GM12864 (cell line): ENCODE measurements around the gene PKP1.
"Not testable (repeated sequence)": the region's sequence is repeated elsewhere in the genome, so short reads cannot be mapped to it uniquely, and the experiment has no call there.

ENCODE experiments used
- DNase-seq: peaks from one replicate; pipeline ENCODE4 v3.0.0-alpha.2; 2011; ENCODE audit warnings: low read depth
- H3K4me3 ChIP-seq: 2 replicates; pipeline ENCODE4 v1.5.1; 2011; ENCODE audit warnings: mild to moderate bottlenecking, low read depth, low read length, control low read depth
- TF ChIP-seq, protein P1 (sequence below): IDR thresholded peaks from 2 replicates; pipeline ENCODE4 v1.5.1; 2011; ENCODE audit warnings: low read depth, mild to moderate bottlenecking, moderate library complexity, low read length, control low read depth, inconsistent platforms; ENCODE audit errors: missing control alignments

PKP1 gene

DNA sequence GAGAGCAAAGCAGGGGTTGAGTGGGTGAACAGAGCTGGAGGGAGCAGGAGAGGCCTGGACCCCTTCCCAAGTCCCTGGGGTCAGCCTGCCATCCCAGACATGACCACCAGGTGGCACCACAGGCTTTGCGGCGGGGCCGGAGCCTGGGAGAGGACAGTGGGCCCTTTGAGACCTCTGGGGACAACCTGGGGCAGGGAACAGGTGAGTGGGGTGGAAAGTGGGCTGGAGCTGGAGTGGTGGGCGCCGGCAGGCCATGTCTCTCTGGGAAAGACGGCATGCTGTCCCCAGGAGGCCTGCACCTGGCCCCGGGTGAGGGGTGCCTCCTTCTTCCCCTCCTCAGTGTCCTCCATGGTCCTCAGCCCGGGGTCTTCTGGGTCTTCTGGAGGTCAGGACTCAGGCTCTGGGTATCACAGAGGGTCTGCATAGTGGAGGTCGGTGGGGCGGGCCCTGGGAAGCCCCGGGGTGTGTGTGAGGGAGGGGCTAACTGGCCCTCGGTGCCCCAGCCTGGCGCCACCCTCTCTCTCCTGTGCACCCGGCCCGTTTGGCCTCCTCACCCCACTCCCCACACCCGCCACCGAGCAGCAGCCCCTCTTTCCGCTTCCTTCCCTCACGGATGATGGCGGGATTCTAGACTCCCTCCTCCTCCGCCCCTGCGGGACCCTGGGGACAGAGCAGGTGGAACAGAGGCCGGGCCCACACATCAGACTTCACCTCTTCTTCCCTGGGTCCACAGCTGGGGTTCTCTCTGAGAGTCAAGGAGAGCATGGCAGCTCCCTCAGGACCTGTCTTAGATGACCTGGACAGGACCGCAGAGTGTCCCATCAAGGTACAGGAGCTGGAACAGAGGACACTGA lies 28.5 kb upstream of the PKP1 start:
- no peak overlapping the region for H3K4me3 ChIP-seq
- TF ChIP-seq, protein P1, sequence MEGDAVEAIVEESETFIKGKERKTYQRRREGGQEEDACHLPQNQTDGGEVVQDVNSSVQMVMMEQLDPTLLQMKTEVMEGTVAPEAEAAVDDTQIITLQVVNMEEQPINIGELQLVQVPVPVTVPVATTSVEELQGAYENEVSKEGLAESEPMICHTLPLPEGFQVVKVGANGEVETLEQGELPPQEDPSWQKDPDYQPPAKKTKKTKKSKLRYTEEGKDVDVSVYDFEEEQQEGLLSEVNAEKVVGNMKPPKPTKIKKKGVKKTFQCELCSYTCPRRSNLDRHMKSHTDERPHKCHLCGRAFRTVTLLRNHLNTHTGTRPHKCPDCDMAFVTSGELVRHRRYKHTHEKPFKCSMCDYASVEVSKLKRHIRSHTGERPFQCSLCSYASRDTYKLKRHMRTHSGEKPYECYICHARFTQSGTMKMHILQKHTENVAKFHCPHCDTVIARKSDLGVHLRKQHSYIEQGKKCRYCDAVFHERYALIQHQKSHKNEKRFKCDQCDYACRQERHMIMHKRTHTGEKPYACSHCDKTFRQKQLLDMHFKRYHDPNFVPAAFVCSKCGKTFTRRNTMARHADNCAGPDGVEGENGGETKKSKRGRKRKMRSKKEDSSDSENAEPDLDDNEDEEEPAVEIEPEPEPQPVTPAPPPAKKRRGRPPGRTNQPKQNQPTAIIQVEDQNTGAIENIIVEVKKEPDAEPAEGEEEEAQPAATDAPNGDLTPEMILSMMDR: peak; percentile 98
- DNase-seq: no peak

DNA sequence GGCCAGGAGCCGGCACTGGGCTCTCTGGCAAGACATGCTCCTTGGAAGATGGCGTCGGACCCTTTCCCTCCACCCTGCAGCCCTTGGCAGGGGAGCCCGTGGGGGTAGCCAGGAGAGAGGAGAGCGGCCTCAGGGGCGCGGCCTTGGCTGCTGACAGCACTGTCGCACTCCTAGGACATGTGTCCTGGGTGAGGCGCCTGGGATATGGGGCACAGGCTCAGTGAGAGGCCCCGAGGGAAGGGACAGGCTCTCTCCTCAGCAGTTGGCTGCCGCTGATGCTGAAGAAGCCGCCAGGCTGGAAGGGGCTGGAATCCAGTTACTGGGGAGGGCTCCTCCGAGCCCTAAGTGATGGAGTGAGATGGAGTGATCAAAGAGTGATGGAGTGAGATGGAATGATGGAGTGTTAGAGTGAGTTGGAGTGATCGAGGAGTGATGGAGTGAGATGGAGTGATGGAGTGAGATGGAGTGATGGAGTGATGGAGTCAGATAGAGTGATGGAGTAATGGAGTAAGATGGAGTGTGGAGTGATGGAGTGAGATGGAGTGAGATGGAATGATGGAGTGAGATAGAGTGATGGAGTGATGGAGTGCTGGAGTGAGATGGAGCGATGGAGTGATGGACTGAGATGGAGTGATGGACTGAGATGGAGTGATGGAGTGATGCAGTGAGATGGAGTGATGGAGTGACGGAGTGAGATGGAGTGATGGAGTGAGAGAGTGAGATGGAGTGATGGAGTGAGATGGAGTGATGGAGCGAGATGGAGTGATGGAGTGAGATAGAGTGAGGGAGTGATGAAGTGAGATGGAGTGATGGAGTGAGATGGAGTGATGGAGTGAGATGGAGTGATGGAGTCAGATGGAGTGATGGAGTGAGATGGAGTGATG lies 27.6 kb upstream of the PKP1 start:
- H3K4me3 ChIP-seq: no peak overlapping the region
- no peak for DNase-seq
- TF ChIP-seq, protein P1: no peak

DNA sequence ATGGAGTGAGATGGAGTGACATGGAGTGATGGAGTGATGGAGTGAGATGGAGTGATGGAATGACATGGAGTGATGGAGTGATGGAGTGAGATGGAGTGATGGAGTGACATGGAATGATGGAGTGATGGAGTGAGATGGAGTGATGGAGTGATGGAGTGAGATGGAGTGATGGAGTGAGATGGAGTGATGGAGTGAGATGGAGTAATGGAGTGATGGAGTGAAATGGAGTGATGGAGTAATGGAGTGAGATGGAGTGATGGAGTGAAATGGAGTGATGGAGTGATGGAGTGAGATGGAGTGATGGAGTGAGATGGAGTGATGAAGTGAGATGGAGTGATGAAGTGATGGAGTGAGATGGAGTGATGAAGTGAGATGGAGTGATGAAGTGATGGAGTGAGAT lies 25.2 kb upstream of the PKP1 start:
- DNase-seq, H3K4me3 ChIP-seq: not testable (repeated sequence)

DNA sequence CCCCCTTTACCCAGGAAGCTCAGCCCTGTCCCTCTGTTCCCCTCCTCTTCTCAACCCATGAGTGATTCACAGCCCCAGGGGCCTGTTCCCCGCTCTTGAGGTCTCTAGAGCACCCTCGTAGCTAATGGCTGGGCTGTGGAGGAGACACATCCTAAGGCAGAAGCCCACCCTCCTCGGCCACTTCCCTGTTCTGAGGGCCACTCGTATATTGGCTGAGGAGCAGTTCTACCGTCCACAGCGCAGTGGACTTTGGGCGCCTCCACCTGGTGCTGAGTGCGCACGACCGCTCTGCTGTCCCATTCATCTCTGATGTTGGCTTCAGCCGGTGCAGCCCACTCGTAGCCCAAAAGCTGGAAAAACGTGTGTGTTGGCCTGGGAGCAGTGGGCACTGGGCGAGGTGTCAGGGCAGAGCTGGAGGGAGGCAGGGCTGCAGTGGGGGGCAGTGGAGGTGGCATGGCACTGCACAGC lies 24.5 kb upstream of the PKP1 start:
- no peak for DNase-seq
- H3K4me3 ChIP-seq: no peak overlapping the region
- TF ChIP-seq, protein P1: no peak

DNA sequence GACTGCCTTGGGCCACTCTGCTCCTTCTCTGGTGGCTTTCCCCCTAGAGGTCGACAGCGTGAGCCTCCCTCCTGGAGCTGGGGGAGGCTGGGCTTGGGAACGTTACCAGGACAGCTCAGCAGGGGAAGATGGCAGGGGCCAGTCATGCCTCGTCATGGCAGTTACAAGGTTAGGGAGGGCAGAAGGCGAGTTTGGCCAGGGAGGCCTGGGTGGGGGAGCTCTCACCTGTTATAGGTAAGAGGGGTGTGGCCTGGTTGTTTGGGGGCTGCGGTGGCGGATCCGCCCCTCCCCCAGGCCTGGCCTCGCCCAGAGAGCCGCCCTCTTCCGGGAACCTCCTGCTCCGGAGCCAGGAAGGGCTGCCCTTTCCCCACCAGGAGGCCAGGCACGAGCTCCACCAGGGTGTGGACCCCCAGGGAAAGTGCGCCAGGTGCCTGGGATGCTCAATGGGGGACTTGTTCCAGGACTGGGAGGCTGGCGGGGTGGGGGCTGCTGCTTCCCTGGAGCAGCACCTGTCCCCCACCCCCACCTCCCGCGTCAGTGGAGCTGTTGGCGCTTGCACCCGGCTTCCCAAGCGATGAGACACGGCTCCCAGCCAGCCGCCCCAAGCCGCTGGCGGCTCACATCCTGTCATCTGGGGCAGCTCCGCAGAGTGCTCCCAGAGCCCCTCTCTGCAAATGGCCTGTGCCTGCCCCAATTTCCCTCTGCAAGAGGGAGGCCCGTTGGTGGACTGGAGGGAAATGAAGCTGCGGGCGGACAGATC lies 23.6 kb upstream of the PKP1 start:
- TF ChIP-seq, protein P1: no peak

DNA sequence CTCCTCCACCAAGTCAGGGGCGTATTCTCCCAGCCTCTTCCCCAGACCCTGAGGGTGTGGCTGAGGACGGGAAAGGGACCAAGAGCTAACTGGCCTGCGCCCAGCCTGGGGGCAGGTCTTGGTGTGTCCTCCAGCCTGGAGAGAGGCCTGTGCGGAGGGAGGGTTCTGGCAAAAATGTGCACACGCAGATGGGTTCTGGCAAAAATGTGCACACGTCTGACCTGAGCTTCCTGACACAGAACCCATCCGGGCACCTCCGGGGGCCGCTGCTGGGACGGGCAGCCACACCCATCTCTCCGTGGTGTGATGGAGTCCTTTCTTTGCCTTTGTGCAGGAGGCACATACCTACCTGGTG lies 23.1 kb upstream of the PKP1 start:
- no peak for DNase-seq
- no peak overlapping the region for H3K4me3 ChIP-seq
- TF ChIP-seq, protein P1: no peak

More for the DNA sequence above, 23.6 kb upstream of the PKP1 start:
- no peak for DNase-seq
- no peak overlapping the region for H3K4me3 ChIP-seq
